D341Med (cell line): Measurements from ENCODE around the gene NHLRC2.

Source experiments
- DNase-seq: peaks from one replicate; pipeline ENCODE4 v3.0.0; 2012; ENCODE audit warnings: low spot score

The NHLRC2 gene

DNA sequence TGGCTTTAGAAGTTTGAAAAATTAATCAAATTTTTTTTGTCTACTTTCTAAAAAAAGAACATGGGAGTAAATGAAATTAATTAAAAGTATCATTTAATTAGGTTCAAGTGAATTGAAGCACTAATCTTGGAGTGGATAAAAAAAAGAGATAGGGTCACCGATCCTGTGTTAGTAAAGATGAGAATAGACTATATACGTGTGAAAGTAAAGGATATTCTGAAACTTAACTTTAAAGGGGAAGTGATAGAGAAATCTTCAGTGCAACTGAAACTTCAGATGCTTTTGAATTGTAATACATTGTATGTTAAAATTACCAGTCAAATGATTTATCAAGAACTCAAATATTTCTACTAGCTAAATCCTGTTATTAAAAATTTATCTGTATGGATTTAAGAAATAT, 4.8 kb downstream of the NHLRC2 start:
- DNase-seq = no peak

DNA sequence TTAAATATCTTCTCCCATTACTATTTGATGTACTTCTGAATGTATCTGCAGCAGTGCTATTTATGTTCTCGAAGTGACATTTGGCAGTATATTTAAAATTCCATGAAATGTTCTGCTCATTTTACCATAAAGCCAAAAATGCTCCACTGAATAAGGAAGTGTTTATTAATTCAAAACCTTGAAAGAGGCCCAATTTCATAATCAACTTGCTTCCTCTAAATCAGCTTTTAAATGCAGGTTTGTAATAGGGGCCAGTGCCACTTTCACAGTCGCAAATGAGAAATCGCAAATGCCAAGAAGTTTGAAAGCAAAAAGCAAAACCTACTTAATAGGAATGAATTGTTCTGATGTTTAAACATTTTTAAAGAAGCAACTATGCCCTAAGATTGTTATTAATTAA, 11.4 kb downstream of the NHLRC2 start:
- no peak for DNase-seq

- DNase-seq = no peak
Measured at GRCh38 chr10:113866551-113867394, 12.3 kb downstream of the NHLRC2 start.

- no peak for DNase-seq
Measured at GRCh38 chr10:113867904-113868303, 13.4 kb downstream of the NHLRC2 start.

- no peak for DNase-seq
Measured at GRCh38 chr10:113869789-113870188, 15.3 kb downstream of the NHLRC2 start.

- DNase-seq = no peak
Measured at GRCh38 chr10:113872139-113873030, 17.9 kb downstream of the NHLRC2 start.

DNA sequence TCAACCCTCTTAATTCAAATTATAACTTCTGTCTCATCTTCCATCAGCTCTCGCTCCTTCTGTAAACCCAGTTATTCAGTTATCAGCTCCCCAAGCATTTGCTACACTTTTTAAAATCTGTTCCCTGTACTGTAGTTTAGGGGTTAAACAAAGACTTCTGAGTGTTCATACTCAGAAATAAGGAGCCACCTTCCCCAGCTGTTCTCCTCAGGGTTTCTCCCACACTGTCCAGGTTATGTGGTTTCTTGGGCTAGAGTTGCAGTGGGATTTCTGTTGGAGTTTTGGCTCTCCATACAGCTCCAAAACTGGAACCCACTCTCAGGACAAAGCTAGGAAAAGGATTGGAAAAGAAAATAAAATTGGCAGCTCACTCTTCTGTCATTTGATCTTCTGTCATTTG, 20.8 kb downstream of the NHLRC2 start:
- no peak for DNase-seq

DNA sequence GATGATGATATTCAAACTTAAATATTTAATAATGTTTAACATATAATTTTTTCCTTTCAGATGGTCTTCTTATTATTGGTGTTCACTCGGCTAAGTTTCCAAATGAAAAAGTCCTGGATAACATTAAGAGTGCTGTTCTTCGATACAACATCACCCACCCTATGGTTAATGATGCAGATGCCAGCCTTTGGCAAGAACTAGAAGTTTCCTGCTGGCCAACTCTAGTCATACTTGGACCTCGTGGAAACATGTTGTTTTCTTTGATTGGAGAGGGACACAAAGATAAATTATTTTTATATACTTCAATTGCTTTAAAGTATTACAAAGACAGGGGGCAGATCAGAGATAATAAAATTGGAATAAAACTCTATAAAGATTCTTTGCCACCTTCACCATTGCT, 22.0 kb downstream of the NHLRC2 start:
- no peak for DNase-seq

DNA sequence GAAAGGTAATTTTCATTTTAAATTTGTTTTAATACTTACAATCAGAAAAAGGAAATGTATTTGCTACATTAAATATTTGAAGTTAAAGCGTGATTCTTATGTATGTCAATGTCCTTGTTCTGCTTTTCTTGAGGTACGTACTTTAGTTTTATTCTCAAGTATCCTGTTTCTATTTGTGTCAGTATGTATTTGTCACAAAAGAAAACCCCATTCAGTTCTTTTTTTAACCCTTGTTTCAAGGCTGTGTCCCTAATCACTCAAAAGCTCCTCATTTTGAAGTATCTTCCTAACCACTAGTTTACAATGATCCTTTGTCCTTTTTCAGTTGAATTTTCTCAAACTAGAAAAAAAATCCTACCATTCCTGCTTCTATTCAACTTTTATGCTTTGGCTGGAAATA, 25.2 kb downstream of the NHLRC2 start:
- DNase-seq = no peak

DNA sequence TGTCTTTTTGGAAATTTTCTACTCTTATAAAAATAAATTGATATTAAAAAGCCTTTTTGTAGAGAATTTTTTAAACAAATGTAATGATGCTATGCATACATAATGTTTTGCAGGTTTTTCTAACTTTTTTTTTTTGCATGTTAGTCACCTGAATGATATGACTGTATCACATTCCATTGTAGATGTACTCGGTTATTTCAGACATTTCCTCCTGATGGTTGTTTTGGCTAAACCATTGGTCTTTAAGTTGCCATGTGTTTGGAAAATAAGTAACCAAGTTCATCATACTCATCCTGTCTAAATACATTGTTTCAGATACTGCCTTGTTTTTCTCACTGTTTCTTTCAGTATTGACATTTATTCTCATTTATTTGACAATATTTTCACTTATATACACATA, 25.8 kb downstream of the NHLRC2 start:
- DNase-seq = no peak

DNA sequence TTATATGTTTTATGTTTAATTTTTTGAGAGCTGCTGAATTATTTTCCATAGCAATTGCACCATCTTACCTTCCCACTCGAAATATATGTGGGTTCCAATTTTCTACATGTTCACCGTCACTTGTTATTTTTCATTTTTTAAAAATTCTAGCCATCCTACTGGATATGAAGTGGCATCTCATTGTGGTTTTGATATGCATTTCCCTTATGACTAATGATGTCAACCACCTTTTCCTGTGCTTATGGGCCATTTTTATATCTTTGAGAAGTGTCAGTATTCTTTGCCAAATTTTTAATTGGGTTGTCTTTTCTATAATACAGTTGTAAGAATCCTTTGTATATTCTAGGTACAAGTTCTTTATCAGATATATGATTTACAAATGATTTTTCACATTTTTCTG, 27.8 kb downstream of the NHLRC2 start:
- DNase-seq = no peak

- no peak for DNase-seq
Measured at GRCh38 chr10:113889911-113890310, 35.5 kb downstream of the NHLRC2 start.

GRCh38 chr10:113890769-113891168, 36.3 kb downstream of the NHLRC2 start:
- no peak for DNase-seq

DNA sequence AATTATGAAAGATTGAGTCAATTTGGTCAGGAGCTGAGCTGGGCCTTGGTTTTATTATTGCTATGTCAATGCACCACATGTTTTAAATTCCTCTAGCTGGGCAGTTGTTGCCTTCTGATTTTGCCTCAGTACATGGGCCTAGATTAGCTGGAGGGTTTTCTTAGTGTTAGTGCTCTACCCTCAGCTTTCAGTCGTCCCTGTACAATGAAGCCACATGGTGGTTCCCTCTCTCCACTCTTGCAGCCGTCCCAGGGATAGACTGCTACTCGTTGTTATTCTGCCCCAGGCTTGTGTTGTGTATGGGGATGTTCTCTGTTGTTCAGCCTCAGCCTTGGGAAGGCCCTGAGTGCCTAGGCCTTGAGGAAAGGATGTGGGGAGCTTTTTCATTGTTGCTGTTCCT, 37.0 kb downstream of the NHLRC2 start:
- no peak for DNase-seq

DNA sequence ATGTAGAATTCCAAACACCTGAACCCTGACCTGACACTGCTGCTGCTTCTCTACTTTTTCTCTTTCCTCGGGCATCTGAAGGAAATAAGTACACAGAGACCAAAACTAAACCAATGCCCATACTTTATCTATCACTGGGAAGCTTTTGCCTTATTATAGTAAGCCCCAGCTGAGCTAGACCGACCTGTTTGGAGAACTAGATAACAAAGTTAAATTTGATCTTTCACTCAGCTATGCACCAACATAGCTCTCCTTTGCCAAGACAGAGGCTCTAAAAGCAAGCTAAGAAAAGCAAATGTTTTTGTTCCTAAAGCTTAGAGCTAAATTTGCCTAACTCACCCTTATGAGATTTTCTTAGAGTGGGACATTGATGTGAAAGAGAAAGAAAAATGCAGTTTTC, 39.1 kb downstream of the NHLRC2 start:
- DNase-seq = no peak

DNA sequence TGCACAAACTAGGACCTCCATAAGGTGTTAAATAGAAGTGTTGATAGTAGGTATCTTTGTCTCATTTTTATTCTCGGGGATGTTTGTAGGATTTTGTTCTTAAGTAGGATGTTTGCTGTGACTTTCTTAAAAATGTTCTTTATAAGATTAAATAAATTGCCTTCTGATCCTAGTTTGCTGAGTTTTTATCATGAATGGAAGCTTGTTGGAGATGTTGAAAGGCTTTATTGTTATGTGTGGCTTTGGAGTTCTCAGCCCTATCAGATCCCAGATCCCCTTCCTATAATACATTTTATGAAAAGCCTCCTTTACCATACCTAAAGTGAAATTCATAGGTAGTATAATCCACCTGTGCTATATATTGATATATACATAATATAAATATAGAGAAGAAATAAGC, 40.1 kb downstream of the NHLRC2 start:
- no peak for DNase-seq

DNA sequence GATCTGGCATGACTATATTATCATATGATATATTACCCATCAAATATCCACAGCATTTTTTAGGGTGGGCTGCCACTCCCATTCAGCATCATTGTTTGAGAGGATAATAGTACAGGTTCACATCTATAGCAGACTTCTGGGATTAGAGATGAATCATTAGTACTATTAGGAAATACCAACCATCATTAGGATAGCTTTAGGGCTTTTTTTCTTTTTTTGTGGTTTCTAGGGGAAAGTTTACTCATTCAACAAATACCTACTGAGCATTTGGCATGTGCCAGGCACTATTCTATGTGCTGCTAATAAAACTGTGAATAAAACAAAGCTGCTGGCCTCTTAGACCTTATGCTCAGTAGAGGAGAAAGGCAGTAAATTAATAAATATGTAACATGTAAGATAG, 40.6 kb downstream of the NHLRC2 start:
- no peak for DNase-seq

- DNase-seq = no peak
Measured at GRCh38 chr10:113897693-113898618, 43.5 kb downstream of the NHLRC2 start.

GRCh38 chr10:113899952-113900598, 45.6 kb downstream of the NHLRC2 start:
- no peak for DNase-seq

DNA sequence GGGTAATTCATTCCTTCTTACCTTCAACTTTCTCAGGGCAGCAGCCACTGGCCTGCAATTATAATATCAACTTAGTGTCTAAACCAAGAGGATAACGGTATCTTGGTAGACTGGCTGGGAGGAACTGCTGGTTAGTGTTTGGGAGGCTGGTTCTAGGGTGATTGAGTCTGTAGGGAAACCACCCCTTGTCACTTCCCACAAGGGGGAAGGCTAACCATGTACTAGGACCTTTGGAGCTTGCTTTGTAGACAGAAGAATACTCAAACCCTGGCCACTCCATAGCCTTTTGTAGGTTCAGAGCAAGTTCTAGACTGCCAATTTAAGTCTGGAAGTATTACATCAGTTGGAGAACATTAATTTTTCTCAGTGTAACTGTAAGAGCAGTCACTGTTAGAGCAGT, 51.3 kb downstream of the NHLRC2 start:
- DNase-seq = no peak

DNA sequence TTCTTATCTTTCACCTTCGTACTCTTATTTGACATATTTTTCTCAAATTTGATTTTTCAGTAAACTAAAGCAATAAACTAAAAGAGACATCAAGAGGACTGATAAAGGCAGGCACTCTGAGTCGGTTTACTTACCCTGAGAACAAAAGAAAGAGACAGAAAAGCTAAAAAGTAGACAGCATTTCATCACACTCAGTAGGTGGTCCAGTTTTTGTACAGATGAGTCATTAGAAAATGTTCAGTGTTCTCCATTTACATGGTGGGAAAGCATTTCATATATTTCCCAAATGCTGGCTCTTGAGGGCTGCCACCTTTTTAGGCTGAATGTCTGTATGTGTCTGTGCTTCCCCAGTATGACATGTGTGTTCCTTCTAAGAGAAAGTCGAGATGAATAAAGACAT, 52.7 kb downstream of the NHLRC2 start:
- no peak for DNase-seq

DNA sequence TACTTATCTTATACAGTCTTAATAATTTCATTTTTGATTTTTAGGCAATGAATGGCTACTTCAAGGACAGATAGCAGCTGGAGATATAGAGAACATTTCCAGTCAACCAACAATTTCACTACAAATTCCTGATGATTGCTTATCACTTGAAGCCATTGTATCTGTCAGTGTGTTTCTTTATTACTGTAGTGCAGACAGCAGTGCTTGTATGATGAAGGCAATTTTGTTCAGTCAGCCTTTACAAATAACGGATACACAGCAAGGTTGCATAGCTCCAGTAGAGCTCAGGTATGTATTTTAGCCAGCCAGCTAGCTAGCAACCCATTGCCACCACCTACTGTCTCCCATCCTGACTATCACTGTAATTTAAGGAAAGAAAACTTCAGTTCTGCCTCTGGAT, 53.8 kb downstream of the NHLRC2 start:
- DNase-seq = no peak
